GM18526 (cell line): Measurements from ENCODE around the gene HABP4.

Experiments
- POLR2A ChIP-seq: IDR thresholded peaks from 3 replicates; pipeline ENCODE4 v1.6.1; 2011; ENCODE audit not compliant: insufficient read length; ENCODE audit errors: extremely low read depth

Gene HABP4

DNA sequence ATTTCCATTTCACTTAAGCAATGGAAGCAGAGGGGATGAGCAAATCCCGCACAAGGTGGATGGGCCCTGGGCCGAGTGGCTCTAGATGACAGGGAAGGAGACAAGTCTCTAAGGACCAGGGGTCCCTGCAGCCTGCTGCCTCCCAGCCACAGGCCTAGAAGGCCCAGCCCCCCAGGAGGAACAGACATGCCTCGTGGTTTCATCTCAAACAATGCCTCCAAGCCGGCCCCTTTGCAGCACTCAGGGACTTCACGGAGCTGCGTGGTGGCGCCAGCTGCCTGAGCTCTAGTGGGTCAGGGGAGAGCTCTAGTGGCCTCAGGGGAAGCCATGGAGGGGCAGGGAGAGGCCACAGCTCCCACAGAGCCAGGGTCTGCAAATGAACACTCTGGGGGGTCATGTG lies 48.8 kb downstream of the HABP4 start:
- TF ChIP-seq POLR2A: no peak

DNA sequence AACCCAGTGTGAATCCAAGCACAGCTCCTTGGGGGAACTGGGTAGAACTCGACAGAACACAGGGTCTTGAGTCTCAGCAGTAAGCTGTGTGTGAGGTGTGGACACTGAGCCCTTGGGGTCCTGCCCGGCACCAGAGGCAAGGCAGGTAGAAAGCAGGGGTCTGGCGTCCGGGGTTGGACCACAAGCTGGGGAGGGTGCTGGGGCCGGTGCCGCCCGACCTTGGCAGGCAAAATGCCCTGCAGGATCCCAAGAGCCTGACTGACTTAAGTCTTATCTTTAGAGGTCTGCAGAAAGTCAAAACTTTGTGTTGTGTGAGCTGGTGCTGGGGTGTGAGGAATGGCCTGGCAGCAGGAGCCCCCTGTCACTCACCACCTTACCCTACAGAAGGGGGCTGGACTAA lies 49.3 kb downstream of the HABP4 start:
- TF ChIP-seq POLR2A: no peak

DNA sequence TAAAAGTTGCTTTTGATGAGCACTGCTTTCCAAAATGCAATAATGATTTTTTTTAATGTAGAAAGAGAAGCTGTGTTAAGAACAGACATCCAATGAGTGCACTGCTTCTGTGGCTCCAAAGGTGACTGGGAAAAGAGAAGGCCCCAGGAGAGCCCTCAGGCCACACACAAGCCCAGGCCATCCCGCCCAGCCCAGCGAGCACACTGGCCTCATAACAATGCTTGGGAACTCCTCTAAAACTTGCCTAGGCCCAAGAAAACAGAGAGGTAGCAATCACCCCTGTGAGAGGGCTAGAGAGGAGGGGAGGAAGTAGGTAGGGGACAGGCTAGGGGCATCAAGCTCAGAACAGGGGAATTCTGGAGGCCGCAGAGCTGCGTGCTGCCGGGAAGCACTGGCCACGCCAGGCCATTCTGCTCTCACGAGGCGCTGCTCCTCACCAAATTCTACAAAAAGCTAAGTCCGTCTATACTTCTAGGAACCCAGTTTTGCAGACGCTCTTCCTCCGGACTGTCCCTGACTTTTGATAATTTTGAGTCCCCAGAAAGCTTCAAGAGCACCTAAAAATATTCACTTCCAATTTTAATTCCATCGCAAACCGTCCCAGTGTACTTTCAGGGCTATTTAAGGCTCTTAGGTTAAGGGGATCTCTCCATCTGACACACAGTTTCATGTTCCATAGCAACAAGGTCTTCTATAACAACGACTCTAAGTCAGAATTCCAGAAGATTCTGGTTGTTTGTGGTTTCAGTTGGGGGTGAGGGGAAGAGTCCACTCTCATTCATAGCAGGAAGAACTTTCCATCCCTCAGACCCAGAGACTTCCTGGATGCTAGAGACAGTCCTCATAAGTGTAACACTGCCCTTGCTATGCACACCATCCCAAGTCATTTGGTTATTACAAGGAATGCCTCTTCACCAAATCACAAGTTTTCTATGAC lies 51.0 kb downstream of the HABP4 start:
- TF ChIP-seq POLR2A: no peak

DNA sequence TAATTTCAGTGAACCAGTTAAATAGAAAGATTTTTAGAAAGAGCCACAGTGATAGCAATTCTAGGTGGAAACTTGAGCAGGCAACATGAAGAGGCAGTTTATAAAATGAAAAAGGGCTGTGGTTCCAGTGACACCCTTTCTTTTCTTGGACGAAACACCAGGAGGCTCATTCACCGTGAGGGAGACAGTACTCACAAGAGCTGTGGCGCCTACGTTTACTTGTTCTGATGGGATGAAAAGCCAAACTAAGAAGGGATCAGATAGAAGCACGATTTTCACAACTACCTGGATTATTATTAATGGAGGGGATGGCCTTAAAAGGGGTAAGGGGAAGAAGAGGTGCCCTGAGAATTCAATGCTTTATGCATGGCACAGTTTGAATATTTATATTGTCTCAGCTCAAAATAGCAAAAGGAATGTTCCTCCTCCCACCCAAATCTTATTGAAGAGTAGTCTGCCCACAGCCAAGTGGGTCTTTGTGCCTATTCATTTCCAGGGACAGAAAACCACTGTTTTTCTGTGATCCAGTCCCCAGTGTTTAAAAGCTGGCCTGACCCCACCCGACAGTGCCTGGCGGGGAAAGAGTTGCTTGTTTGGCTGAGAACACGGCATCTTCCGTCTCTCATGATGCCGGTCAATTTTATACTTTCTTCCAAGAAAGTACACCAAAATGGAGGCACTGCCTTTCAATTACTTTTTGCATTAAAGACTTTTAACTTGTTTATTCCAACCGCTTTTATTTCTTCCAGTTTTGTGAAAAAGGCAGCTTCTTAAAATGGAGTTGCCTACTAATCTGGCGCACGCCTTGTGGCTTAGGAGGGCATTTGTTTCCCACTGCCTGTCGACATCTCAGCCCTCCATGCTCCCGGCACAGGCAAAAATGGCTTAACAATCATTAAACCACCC lies 51.9 kb downstream of the HABP4 start:
- TF ChIP-seq POLR2A: no peak

DNA sequence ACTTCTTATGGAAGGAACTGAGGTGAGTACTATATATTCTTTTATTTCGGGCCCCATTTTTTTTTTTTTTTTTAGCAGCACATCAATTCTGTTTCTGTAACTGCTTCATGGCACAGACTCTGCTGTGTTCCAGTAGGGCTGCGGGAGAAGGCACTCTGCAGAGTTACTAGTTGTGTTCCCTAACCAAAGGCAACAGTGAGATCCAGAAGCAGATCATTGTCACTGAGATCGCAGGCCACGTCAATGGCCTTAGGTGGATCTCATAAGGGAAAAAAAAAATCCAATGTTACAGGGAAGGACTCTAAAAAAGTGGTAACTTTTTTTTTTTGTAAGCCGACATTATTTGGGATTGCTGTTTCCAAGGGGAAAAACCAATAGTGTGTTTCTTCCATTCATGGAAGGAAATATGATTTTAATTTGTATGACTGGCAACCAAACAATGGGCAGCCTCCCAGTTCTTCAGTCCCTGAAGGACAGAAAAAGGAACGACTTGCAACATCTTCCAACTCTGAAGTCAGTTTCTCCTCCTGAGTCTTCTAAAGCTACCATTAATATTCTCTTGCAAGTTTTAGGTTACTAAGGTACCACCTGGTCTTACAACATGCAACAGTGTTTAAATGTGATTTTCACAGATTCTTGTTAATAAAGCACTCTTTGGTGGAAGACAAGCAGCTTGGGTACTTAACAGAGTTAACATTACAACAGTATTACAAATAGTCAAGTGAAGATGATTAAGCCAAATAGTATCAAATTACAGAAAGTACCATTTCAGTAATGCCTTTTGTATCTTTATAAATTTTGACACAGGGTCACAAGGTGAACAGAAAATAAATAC lies 52.8 kb downstream of the HABP4 start:
- TF ChIP-seq POLR2A: no peak

DNA sequence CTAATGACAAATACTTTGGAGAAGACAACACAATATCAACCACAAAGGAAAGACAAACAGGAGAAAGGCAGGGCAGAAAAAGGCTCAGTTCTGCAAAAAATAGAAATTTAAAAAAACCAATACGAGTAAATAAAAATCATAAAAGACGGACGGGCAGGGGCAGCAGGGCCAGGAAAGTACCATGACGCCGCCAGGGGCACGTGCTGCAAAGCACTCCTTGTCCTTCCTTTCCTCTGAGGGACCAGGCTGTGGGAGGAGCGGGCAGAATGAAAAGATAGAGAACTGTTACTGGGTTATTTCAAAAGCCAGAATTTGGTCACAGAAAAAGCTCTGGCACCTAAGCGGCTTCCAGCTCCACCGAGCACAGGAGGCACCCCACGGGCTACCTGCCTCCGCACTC lies 53.9 kb downstream of the HABP4 start:
- TF ChIP-seq POLR2A: no peak

DNA sequence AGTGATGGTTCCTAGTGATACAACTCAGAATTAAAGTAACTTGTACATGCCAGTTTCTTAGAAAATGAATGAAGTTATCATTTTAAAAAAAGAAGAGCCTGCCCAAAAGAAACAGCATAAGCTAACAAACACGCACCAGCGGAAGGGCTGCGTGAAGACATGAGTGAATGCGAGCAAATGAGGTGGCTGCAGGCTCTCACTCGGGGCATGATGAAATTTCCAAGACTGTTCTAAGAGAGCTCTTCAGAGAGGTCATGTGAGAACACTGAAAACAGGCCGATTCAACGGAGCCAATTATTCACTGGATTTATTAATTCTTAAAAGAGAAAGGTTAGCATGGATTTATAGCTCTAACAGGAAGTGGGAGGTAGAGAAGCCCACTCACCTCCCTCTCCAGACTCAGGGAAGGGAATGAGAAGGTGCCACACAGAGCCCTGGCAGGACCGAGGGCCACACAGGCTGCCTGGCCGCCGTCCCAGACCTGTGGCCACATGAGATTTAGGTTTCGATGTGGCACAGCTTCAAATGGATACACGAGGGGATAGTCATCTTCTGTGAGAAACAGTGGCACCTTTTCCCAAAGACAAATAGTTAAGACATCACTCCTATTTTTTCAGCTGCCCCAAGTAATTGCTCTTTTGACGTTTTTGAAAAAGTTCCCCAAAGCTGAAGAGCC lies 55.5 kb downstream of the HABP4 start:
- TF ChIP-seq POLR2A: no peak

DNA sequence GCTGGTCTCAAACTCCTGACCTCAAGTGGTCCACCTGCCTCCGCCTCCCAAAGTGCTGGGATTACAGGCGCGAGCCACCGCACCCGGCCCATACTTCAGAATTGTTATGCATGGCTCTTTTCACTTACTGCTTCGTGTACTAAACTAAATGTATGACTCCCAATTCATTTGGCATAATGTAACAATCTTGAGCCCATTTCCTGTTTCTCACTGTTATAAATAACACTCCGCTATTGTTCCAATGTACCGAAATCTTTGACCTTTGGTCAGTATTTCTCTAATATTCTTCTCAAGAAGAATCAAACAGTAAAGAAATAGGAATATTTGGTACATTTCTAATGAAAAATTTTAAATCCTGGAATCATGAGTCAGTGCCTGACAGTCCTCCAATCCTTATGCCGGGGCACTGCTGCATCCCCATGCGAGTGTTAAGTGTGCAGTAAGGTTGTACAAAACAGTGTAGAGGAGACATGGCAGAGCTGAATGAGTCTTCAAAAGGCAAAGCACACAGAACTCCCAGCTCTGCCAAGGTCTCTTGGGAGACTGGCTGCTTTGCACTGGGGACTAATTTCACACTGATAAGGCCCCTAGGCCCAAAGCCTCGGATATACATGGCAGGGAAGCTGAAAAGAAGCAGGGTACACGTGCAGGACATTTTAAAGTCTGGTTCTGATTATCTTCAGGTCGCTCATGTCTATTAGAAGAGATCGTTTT lies 58.4 kb downstream of the HABP4 start:
- TF ChIP-seq POLR2A: no peak

DNA sequence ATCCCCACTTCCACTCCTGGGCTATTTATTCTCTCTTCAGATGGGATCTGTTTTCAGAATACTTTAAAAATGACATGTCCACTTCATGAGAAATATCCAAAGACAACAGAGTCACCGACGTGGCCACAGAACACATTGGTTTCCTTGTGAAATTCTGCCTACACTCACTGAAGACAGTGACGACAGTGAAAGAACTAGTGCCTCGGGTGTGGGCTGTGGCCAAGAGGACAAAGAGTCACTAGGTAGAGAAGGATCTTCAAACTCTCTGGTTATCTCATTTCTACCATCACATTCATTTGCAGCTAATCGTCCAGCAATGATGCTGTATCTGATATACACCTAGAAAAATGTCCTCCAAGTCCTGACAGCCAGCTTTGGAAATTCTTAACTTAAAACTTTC lies 59.1 kb downstream of the HABP4 start:
- no peak for TF ChIP-seq POLR2A

DNA sequence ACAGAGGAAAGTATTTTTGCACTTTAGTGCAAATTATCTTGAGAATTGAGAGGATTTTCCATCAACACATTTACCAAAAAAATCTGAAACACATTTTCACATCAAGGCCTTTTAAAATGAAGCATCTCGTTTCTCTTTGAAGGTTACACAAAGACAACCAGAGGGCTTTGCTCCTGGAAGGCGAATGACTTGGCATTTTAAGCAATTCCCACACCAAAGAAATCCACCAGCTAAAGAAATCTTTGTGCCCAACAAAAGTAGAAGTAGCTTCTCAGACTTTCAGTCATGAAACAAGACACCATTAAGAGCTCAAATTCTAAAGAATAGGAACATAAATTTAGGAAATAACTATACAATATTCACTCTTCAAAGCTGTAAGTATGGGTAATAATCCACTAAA lies 59.9 kb downstream of the HABP4 start:
- TF ChIP-seq POLR2A: no peak

DNA sequence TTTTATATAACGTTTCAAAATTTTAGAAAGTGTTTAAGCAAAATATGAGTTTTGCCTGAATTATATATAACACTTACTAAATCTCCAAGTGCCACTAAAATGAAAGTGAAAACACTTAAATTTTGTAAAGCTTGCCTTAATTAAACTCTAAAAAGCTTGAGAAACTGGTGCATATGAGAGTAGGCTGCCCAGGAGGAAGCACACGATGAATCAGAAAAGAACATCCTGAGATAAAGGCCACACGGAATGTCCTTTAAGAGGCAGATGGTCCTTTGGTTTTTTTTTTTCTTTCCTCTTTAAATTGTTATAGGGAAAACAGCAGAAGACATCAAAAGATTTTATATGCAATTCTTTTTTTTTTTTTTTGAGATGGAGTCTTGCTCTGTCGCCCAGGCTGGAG lies 60.3 kb downstream of the HABP4 start:
- TF ChIP-seq POLR2A: no peak

DNA sequence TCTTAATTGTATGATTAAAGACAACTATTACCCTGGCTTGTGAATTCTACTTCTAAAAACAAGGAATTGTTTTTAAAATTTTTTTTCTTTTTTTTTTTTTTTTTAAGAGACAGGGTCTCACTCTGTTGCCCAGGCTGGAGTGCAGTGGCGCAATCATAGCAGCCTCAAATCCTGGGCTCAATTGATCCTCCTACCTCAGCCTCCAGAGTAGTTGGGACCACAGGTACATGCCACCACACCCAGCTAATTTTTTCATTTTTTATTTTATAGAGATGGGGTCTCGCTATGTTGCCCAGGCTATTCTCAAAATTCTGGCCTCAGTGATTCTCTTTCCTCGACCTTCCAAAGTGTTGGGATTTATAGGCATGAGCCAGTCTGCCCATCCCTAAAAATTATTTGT lies 62.3 kb downstream of the HABP4 start:
- TF ChIP-seq POLR2A: no peak

DNA sequence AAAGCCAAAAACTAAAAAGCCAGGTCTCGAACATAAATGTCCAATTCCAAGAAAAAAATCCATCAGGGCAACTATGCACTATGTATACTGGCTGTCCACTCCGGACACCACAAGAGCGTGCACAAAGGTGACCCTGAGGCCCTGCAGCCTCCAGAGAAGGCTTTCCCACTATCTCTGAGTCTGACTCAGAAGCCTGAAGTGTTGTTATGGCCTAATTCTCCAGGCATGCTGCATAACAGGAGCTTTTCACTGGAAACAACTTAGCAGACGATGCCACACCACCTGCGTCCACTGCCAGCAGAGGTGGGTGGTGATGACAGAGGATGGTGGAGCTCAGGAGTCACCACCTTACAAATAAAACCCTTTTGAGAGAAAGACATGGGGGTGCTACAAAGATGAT lies 63.7 kb downstream of the HABP4 start:
- TF ChIP-seq POLR2A: no peak

DNA sequence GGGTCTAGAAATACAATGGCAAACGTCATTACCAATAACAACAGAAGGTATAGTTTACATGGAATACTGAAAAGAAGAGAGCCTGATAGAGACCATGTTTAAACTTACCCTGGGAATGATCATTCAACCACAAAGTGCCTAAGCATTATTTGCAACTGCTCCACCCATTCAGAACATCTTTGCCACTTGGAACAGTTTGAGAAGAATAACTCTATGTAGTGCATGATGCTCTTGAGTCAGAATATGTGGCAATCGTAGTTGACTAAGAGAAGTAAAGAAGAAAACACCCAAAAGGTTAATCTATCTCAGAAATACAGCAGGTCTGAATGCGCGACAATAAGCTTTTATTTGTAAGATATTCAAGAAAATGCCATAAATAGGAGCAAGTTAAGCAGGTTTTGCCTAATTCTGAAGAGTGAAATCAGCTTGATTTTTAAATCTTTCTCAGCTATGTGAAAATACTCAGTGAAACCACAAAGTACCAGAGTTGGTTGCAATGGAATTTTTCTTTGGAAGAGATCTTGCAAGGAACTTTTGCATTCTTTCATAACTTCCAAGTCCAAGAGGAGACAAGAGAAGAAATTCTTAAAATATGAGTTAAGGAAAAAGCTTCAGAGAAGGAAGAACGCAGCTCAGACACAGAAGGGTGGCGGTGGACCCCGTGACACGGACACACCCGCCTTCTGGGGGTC lies 64.3 kb downstream of the HABP4 start:
- no peak for TF ChIP-seq POLR2A

DNA sequence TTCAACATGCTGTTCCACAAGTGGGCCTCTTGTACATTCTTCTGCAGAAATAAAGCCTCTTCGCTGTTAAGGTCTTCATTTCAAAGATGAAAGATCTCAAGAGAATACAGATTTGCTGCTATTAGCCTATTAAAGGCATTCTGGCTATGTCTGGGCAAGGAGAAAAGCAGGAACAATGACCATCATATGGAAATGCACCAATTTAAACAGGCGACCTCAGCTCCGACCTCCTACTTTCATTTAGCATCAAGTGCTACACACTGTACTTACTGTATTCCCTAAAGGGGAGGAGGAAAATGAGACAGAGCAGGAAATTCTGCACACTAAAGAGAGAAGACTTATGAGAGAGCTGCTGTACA lies 64.8 kb downstream of the HABP4 start:
- TF ChIP-seq POLR2A: no peak
